HG02973 (cell line): ENCODE results near the gene CACNA1D.
"Not testable (repeated sequence)": the region's sequence is repeated elsewhere in the genome, so short reads cannot be mapped to it uniquely, and the experiment has no call there.

Source experiments
- ATAC-seq: cut with Tn5 transposase; IDR thresholded peaks from one replicate; pipeline ENCODE4 v1.9.1; 2021; ENCODE audit warnings: moderate library complexity; ENCODE audit not compliant: unreplicated experiment

The CACNA1D gene

DNA sequence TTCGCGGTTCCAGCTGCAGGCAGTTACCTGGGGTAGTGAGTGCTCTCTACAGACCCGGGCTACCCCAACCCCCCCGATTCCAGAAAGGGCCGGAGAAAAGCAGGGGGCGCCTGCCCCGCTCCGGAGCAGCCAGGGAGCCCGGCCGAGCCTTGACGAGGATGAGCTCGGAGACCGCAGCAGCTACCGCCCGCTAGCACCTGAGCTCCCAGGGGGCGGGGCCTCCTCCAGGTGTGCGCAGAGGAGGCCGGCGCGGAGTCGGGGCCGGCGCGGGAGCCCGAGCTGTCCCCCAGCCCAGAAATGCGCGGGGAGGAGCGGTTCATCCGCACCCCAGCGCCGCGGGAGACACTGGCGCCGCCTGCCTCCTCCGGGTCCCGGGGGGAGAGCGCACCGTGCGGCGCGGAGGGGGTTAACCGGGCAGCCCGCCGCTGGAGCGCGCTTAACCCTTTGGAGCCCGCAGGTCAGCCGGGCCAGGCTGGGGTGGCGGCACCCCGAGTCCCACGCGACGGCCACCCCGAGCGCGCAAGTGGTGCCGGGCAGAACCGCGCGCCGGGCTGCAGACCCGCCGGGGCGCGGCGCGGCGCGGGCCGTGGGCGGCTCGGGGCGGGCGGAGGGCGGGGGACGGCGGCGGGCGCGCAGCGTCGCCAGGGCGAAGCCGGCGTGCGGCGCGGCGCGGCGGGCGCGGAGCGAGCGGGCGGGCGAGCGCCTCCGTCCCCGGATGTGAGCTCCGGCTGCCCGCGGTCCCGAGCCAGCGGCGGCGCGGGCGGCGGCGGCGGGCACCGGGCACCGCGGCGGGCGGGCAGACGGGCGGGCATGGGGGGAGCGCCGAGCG, at the start of gene CACNA1D:
Gene CACNA1D (plus strand): TSS at position 649 of the 829 bp plus-strand sequence. CDS start 556 bp downstream, outside the sequence.
- ATAC-seq, result no peak

DNA sequence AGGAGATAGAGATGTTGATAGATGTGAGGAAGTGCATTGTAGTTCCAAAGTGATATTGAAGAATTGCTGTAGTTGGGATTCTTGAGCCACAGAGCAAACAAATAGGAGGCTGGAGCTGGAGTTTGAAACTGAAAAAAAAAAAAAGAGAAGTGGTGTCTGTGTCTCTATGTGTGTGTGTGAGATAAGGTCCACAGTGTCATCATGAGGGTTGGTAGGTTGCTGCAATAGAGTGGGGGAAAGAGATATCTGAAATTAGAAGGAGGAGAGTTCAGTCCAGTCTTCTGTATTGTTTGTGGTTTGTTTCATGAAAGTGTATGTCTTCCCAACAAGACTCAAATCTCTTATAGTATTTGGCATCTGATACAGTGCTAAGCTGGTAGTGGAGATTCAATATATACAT, 37.3 kb upstream of the CACNA1D start:
- no peak for ATAC-seq

DNA sequence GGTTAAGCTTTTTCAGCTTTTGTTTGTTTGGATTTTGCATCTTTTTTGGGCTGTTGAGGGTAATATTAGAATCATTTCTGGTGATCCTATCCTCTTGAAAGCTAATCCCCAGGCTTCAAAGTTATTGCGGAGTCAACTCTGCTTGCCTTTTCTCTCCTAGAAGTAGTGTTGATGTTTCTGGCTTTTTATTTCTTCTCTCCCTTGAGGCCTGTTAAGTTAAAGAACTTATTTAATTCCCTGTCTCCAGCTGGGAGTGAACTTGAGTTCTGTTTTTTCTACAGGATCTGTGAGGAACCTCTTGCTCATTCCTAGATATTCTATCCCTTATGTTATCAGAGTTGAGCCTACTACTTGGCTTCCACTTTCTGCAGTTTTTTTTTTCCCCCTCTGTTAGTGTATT, 34.1 kb upstream of the CACNA1D start:
- no peak for ATAC-seq

DNA sequence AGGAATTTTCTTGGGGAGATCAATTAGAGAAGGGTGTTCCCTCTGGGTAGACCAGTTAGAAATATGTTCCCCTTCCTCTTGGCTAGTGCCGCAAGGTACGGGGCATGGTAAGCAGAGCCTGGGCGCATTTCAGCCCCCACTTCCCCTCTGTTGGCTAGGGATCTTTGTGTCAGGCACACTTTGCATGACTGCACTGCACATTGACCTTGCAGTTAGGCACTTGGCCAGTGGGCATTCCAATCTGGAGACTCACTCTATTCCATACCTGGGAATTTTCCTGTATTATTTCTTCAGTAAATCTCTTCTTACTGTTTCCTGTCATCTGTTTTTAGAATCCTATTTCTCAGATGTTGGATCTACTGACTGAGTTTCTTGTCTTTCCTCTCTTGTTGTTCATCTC, 30.0 kb upstream of the CACNA1D start:
- ATAC-seq, result no peak

DNA sequence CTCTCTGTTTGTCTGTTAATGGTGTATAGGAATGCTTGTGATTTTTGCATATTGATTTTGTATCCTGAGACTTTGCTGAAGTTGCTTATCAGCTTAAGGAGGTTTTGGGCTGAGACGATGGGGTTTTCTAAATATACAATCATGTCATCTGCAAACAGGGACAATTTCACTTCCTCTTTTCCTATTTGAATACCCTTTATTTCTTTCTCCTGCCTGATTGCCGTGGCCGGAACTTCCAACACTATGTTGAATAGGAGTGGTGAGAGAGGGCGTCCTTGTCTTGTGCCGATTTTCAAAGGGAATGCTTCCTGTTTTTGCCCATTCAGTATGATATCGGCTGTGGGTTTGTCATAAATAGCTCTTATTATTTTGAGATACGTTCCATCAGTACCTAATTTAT, 24.7 kb upstream of the CACNA1D start:
- ATAC-seq, result not testable (repeated sequence)

DNA sequence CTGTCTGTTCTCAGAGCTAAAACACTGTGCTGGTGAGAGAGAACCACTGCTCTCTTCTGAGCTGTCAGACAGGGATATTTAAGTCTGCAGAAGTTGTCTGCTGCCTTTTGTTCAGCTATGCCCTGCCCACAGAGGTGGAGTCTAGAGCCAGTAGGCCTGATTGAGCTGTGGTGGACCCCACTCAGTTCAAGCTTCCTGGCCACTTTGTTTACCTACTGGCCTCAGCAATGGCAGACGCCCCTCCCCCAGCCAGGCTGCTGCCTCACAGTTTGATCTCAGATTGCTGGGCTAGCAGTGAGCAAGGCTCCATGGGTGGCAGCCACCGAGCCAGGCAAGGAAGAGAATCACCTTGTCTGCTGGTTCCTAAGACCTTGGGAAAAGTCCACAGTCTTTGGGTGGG, 21.0 kb upstream of the CACNA1D start:
- ATAC-seq, result no peak

DNA sequence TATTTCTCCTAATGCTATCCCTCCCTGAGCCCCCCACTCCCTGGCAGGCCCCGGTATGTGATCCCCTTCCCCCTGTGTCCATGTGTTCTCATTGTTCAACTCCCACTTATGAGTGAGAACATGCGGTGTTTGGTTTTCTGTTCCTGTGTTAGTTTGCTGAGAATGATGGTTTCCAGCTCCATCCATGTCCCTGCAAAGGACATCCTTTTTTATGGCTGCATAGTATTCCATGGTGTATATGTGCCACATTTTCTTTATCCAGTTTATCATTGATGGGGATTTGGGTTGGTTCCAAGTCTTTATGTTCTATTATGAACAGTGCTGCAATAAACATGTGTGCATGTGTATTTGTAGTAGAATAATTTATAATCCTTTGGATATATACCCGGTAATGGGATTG, 18.0 kb upstream of the CACNA1D start:
- ATAC-seq, result not testable (repeated sequence)

DNA sequence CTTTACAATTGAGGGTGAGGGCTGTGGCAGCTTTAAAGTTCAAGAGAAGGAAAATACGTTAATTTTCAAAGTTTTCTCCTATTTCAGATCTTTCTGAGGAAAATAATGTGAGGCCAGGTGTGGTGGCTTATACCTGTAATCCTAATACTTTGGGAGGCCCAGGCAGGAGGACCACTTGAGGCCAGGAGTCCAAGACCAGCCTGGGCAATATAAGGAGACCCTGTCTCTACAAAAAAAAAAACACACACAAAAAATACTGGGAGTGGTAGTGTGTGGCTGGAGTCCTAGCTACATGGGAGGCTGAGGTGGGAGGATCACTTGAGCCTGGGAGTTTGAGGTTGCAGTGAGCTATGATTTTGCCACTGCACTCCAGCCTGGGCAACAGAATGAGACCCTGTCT, 16.7 kb upstream of the CACNA1D start:
- not testable (repeated sequence) for ATAC-seq

DNA sequence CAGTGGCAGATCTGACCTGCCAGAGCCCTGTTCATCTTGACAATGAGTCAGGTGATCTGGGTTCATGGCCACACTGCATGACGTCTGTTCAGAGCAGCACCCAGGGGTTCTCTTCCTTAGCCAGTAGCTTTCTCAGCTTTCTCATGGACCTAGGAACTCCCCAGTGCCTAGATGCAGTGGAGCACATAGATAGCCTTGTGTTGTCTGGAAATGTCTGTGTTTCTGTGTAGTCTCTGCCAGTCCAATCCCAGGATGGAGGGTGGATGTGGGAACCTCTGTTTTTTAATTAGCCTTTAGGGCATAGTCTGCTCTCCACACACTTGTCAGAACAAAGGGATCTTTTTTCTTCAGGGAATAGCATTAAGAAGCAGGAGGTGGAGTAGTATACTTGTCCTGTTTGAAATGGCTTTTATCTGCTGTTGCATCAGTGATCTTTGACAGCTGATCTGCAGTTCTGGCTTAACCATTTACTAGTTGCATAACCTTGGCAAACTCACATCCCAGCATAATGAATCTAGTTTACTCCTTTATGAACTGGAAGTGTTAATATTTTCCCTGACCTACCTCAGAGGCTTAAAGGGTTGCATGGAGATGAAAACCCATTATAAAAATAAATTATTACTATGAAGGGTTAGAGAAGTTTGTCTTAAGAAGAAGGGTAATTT, 16.1 kb upstream of the CACNA1D start:
- ATAC-seq, result no peak

DNA sequence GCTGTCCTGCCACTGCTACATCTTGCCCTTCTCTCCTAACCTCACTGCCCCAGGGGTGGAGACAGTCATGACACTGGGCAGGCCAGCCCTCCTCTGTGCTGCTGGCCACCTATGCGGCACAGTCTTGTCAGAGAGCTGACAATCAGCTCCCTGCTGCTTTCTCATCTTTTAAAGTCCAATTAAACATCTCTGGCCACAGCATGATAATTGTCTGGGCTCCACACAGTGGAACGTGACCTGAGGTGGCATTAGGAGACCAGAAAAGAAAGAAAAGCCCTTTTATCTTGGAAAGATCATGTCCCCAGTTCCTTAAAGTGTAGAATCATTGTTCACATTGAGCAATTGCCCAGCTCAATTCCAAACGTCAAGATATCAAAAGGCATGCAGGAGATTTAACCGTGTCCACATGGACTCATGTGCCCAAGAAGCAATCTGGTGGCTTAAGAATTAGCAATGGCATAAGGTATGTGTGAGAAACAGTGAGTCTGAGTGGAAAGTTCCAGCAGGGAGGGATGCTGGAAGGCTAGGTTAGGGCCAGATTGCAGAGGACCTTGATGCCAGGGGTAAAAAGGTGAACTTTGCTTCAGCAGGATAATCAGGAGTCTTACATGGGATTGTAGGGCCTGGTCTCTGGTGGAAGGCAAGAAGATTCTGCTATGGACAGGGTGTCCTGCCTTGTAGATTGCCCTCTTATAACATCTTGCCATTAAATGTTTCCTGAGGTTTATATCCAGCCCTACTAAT, 15.3 kb upstream of the CACNA1D start:
- no peak for ATAC-seq

DNA sequence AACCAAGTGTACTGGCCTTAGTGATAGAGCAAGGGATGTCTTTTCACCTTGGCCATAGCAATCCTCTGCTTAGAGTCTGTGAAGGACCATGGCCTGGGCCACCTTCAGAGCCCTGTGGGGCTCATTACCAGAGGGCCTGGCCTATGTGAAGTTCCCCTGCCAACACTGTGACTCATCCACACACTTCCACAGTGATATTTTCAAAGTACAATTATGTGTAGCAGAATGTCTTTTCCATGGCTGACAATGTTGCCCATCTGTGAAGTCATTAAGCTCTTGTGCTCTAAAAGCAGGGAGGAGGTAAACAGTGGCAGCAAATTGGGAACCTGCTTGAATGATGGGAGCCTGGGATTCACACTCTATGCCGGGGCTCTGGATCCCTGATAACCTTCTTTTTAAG, 12.2 kb upstream of the CACNA1D start:
- ATAC-seq, result no peak

DNA sequence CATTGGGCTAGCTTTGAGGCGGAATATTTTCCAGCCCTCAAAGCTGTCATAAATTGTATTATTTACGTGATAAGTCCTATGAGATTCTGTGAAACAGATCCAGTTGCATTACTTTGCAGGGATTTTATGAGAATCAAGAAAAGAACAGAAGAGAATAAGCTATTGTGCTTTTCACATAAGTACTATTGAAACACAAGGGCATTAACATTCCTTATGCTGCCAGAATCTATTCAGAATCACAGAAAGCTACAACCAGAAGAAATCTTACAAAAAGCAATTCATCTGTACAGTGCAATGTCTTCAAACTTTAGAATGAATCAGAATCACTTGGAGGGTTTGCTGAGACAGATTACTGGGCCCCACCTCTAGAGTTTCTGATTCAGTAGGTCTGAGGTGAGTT, 10.6 kb upstream of the CACNA1D start:
- no peak for ATAC-seq

DNA sequence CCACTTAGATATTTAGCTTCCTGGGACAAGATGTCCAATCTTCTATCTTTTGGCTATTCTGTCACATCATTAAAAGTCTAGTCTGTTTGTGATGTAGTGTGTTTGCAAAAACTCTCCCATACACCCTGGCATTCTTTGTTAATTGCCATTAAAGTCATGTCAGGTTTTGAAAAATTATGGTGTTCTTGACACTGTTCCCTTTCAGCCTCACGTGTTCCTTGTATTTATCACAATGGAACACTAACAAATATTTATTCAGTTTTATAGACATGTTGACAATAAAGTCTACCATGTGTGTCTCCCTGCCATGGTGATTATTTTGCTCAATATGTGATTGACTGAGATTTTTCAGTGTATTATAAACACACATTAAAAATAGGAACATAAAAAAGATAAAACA, 9.4 kb upstream of the CACNA1D start:
- ATAC-seq, result no peak

DNA sequence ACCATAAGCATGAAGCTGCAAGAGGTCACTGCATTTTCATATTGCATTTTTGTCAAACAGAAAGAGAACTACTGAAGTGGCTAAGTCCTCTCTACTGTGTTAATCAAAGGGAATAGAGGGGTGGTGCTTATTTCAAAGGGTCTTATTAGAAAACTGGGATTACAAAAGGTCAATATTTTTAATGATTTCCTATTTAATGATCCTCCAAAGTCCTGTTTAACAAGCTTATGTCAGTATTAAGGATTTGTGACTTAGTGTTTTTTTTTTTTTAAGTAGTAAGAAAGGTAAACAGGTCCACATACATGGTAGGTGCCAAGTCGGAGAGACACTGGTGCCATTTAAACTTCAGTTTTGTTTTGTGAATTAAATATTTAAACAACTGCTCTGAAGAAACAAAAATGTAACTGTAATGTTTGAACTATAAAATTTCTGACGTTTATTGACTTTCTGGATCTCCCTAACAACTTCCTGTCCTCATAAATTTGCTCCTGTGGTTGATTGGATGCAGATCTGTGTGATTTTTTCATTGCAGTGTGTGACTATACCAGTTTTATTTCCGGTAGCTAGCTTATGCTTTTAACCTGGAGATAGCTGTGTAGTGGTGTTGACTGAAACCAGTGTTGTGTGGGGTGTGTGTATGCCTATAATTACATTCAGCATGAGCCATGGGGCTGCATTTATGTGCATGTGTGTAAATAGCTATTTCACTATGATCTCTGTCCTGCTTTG, 8.6 kb upstream of the CACNA1D start:
- no peak for ATAC-seq

DNA sequence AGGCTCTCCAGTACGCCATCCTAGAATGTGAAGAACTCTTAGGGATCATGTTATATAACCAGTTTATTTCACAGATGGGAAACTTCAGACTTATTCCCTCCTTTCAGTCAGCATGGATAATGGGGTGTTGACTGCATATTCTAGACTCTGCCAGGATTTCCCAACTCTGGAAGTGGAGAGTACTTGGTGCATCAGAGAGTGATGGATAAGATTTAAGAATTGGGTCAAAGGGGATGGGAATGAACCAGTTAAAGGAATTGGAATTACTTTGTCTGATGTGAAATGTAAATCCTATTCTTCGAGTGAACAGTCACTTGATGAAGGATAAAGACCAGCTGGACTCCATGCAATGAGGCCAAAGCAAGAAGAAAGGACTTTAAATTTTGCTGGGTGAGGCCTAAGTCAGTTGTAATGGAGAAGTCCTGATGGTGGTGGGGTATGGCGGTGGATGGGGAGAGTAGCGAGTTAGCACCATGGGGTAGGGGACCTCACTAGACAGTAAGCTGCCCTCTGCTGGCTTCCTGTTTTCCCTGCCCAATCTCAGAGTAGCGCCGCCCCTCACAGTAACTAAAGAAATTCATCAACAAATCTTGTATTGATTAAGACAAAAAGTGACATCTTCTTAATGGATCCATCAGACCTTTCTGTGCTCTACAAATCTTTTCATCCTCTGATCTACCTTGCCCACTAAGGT, 7.3 kb upstream of the CACNA1D start:
- no peak for ATAC-seq

DNA sequence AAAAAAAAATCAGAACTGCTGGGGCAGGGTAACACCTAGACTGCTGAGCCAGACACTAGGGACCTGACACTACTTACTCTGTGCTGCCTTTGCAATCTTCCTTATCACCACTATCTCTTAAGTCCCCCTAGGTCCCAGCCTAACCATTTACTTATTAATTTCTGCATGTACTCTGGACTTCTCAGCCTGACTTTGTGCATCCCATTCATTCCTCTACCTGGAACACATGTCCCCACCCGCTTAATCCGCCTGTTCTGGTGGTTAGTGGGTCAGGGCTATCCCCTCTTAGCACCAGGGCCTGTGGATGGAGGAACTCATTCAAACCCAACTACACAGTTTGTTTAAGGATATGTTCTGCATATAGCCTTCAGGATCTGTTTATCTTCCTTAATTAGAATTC, 5.0 kb upstream of the CACNA1D start:
- no peak for ATAC-seq

DNA sequence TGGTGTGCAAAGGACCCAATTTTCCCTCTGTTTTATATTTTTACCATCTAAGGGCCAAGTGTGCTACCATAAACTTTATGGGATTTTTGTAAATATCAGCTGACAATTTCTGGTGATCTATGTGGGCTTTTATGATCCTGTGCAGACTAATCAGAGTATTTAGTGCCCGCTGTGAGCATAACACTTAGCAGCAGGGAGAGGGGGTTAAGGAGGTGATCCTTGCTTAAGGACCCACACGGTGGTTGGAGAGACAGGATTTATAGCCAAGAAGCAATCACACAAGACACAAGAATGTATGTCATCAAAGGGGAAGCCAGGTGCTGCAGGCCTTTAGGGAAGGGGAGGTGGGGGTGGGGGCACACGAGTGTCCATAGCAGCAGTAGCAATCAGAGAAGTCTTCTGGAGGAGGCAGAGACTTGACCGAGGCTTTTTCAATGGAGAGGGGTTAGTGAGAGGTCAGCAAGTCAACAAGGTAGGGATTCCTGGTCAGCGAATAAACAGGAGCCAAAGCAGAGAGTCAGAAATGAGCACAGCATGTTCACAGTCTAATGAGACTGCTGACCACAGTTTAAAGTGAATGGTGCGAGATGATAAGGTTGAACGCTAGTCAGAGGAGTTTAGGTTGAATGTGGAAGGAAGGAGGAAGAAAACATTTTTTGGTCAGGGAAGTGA, 4.5 kb upstream of the CACNA1D start:
- no peak for ATAC-seq

DNA sequence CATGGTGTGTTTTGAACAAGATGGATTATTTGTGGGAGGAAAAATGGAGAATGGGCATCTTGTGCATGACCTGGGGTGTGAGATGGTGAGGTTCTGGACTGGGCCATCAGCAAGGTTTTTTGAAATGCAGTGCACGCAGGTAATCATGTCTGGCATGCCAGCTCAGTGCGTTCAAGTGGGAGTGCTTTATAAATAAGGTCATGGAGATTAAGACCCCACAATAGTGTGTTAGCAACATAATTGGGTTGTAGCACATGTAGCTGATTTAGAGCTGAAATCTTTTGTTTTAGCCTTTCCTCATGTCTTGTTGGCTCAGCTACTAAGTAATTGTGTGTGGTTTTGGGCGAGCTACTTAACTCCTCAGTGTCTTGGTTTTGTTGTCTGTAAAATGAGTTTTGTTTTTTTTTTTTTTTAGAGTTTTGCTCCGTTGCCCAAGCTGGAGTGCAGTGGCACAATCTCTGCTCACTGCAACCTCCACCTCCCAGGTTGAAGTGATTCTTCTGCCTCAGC, 3.9 kb upstream of the CACNA1D start:
- no peak for ATAC-seq

DNA sequence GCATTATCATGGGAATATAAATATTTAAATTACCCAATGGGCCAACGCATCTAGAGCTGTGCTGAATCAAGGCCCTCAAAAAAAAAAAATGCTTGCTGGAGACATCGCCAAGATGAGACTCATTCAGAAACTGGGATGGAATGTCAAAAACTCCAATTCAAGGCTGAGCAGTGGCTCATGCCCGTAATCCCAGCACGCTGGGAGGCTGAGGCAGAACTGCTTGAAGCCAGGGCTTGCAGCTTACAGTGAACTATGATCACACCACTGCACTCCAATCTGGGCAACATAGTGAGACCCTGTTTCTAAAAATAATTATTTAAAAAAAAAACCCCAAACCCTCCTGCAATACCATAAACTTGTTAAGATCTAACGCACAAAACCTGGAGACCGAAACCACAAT, 3.1 kb upstream of the CACNA1D start:
- no peak for ATAC-seq

DNA sequence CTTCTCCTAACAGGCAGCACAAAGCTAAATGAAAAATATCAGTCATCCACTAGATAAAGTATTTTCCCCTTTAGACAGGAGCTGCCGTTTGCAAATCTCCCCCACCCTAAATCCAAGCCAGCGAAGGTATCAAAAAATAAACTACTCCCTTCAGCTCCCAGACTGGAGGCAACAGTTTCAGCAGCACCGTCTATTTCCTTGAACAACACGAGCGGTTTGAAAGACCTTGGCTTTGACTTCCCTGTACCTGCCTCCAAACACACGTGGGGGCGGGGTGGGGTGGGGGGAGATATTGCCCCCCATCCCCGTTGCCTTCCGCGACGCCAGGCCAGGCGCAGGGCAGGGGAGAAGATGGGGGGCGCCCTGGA, 832 bp upstream of the CACNA1D start:
- no peak for ATAC-seq
